B cell (primary cell): ENCODE measurements around the gene LSM4. TPM values are rescaled to one million over a fixed set of nuclear protein-coding genes. Genes with fewer than 3 reads are reported as not detected.

Experiments
- ATAC-seq: fragments of 200-7000 bp; cut with Tn5 transposase; one replicate; pipeline ENCODE4 v1.10.0; 2021; ENCODE audit warnings: low read depth, mild to moderate bottlenecking, moderate number of reproducible peaks, moderate library complexity
- CTCF ChIA-PET: fragments of 350-600 bp; sonication (Branson Sonifier 250); formaldehyde crosslinking; loops from one replicate; lab custom pipeline; 2021; ENCODE audit warnings: antibody characterized with exemption, inconsistent platforms; lab: Charles Lee
- POLR2A ChIA-PET: fragments of 350-600 bp; sonication (Branson Sonifier 250); formaldehyde crosslinking; loops from one replicate; lab custom pipeline; 2021; ENCODE audit warnings: antibody characterized with exemption; lab: Charles Lee
- DNase-seq: peaks from one replicate; pipeline ENCODE4 v3.0.0; 2013
- H2AFZ ChIP-seq: 2 replicates; pipeline ENCODE4 v1.6.1; 2012; ENCODE audit warnings: mild to moderate bottlenecking, low read depth, low read length; ENCODE audit not compliant: insufficient read depth, poor library complexity, severe bottlenecking
- H3K27ac ChIP-seq, 2 donors: 1 replicate in 1 of 2; 2 replicates in 1 of 2; pipeline ENCODE4 v1.5.1; 2012 to 2013; ENCODE audit warnings: low read length in 2 of 2, mild to moderate bottlenecking in 2 of 2, moderate library complexity in 1 of 2
- H3K27me3 ChIP-seq, 4 experiments: fragments of 200-600 bp in 1 of 4; sonication (generic) in 1 of 4; replicated peaks in 1 of 4; 1 replicate in 2 of 4; 2 replicates in 2 of 4; pipeline versions ENCODE4 v1.6.1 to v1.7.0; 2013 to 2016; ENCODE audit warnings: low read length in 3 of 4, mild to moderate bottlenecking in 2 of 4, mixed read lengths in 1 of 4, moderate library complexity in 1 of 4; ENCODE audit not compliant: insufficient read depth in 4 of 4, control insufficient read depth in 3 of 4; ENCODE audit errors: control extremely low read depth in 1 of 4
- H3K36me3 ChIP-seq, 2 experiments: replicated peaks in 1 of 2; 1 replicate in 1 of 2; 2 replicates in 1 of 2; pipeline versions ENCODE4 v1.6.1 to v1.7.1; 2013; ENCODE audit warnings: low read length in 1 of 2; ENCODE audit not compliant: insufficient read depth in 2 of 2, control insufficient read depth in 1 of 2; ENCODE audit errors: control extremely low read depth in 1 of 2, extremely low read depth in 1 of 2
- H3K4me1 ChIP-seq, 2 donors: fragments of 200-600 bp in 1 of 2; sonication (generic) in 1 of 2; 1 replicate in 1 of 2; 2 replicates in 1 of 2; pipeline versions ENCODE4 v1.5.1 to v1.6.1; 2013 to 2017; ENCODE audit warnings: low read length in 2 of 2; ENCODE audit not compliant: control insufficient read depth in 2 of 2, insufficient read depth in 2 of 2
- H3K4me2 ChIP-seq: replicated peaks from 2 replicates; pipeline ENCODE3; 2012; ENCODE audit warnings: mild to moderate bottlenecking, low read depth, low read length; ENCODE audit not compliant: poor library complexity, severe bottlenecking
- H3K4me3 ChIP-seq, 5 experiments: fragments of 200-600 bp in 1 of 5; sonication (generic) in 1 of 5; 1 replicate in 3 of 5; 2 replicates in 2 of 5; pipeline versions ENCODE4 v1.5.1 to v1.7.0; 2011 to 2016; ENCODE audit warnings: low read length in 4 of 5, mild to moderate bottlenecking in 4 of 5, low read depth in 2 of 5, control low read depth in 1 of 5, moderate library complexity in 1 of 5; ENCODE audit not compliant: insufficient read depth in 1 of 5; ENCODE audit errors: control extremely low read depth in 1 of 5, extremely low read depth in 1 of 5
- H3K79me2 ChIP-seq: fragments of 200-600 bp; sonication (generic); one replicate; pipeline ENCODE4 v1.6.0; 2016; ENCODE audit warnings: low read length; ENCODE audit not compliant: control insufficient read depth, insufficient read depth
- H3K9ac ChIP-seq: fragments of 200-600 bp; sonication (generic); 2 replicates; pipeline ENCODE4 v1.6.1; 2017; ENCODE audit warnings: mild to moderate bottlenecking, low read length, moderate library complexity
- H3K9me3 ChIP-seq, 3 donors: one replicate each; pipeline versions ENCODE4 v1.6.1 to v1.7.1; 2013; ENCODE audit warnings: low read length in 2 of 3; ENCODE audit not compliant: control insufficient read depth in 2 of 3, insufficient read depth in 1 of 3; ENCODE audit errors: control extremely low read depth in 1 of 3
- H4K20me1 ChIP-seq: 2 replicates; pipeline ENCODE4 v1.6.0; 2012; ENCODE audit warnings: mild to moderate bottlenecking, low read length; ENCODE audit not compliant: insufficient read depth, control insufficient read depth, poor library complexity, severe bottlenecking
- H3K27ac Mint-ChIP-seq: one replicate; pipeline ENCODE4 v1.8.0; 2021; ENCODE audit warnings: mixed read lengths
- H3K27me3 Mint-ChIP-seq: one replicate; pipeline ENCODE4 v1.8.0; 2021; ENCODE audit warnings: mixed read lengths
- H3K4me1 Mint-ChIP-seq: one replicate; pipeline ENCODE4 v1.8.0; 2021; ENCODE audit warnings: mixed read lengths
- H3K4me3 Mint-ChIP-seq: one replicate; pipeline ENCODE4 v1.8.0; 2021; ENCODE audit warnings: mixed read lengths
- H3K9me3 Mint-ChIP-seq: one replicate; pipeline ENCODE4 v1.8.0; 2022; ENCODE audit warnings: mixed read lengths; ENCODE audit not compliant: insufficient read depth
- EZH2 ChIP-seq: IDR thresholded peaks from 2 replicates; pipeline ENCODE4 v1.6.1; 2012; ENCODE audit warnings: borderline replicate concordance, low read depth, mild to moderate bottlenecking, moderate library complexity, low read length; ENCODE audit not compliant: insufficient read depth, poor library complexity, severe bottlenecking
- WGBS: methylation state at CpG from one replicate; pipeline ENCODE4 v1.1.5; 2013; ENCODE audit warnings: missing lambda C conversion rate; ENCODE audit not compliant: insufficient coverage; 5-methylcytosine and 5-hydroxymethylcytosine counted together
- intact Hi-C: fragments of 100-400 bp; cut with micrococcal nuclease; formaldehyde crosslinking; loops from one replicate; pipeline ENCODE4 v1.10.0; 2022
- polyA plus RNA-seq: library from polyadenylated mRNA; depleted of rRNA; stranded (reverse); fragments of >200 nt; gene quantifications from 2 replicates; pipeline ENCODE4 v1.2.3, GENCODE V29; 2012
- total RNA-seq, 2 donors: library from RNA; stranded (reverse); fragments of 120-200 nt in 1 of 2; gene quantifications; 1 replicate in 1 of 2; 2 replicates in 1 of 2; pipeline versions ENCODE4 v1.2.3 to v1.2.4, GENCODE V29; 2013 to 2022
- TF ChIP-seq, protein P1 (sequence below): fragments of 200-600 bp; IDR thresholded peaks from one replicate; pipeline ENCODE4 v1.8.0; 2022; ENCODE audit warnings: antibody characterized with exemption, mild to moderate bottlenecking

Gene LSM4
- total and polyA plus RNA-seq, 2 donors (not counting 1 experiment from before 2014, with no cell fraction given) = 66.3 to 86.1 TPM

DNA sequence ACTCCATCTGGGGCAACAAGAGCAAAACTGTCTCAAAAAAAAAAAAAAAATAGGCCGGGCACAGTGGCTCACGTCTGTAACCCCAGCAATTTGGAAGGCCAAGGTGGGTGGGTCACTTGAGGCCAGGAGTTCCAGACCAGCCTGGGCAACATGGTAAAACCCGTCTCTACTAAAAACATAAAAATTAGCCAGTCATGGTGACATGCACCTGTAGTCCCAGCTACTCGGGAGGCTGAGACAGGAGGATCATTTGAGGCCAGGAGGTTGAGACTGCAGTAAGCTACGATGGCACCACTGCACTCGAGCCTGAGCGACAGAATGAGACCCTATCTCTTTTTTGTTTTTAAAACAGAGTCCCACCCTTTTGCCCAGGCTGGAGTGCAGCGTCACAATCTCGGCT lies 52.5 kb downstream of the LSM4 start:
- peaks cover 0 to 3% (median 0%) of the 10 kb centered on the region in 3 donors for H3K9me3 ChIP-seq
- no peak overlapping the region for H3K9ac ChIP-seq
- DNase-seq (peak; percentile 59), ATAC-seq (no peak)
- H3K79me2 ChIP-seq = peaks cover 78% of the 10 kb centered on the region
- peaks cover 0 to 10% of the 10 kb centered on the region in 2 donors for H3K4me1 ChIP-seq
- H3K4me3 ChIP-seq = no peak overlapping the region
- H3K27me3 ChIP-seq = no peaks in the 10 kb centered on the region
- CTCF ChIA-PET = interaction anchor here (0.6 to 4.3 kb wide), 9 partner anchors 8 to 162 kb away, joined by 3 to 31 read pairs (median 4); partner anchors contain the start of gene LSM4
- peaks cover 0 to 38% of the 10 kb centered on the region in 2 experiments for H3K36me3 ChIP-seq
- POLR2A ChIA-PET = interaction anchor here (0.6 to 1.2 kb wide), 8 partner anchors 9 to 1931 kb away, joined by 3 to 13 read pairs (median 3); partner anchors contain the start of gene LRRC25
- no peak overlapping the region for H3K27ac ChIP-seq
- Mint-ChIP-seq H3K4me3 (no peak overlapping the region), H3K27me3 (no peaks in the 10 kb centered on the region), H3K27ac (no peak overlapping the region), H3K9me3 (no peaks in the 10 kb centered on the region), H3K4me1 (peaks cover 12% of the 10 kb centered on the region)
- 92% methylated on average over 5 of the region's 9 CpGs for WGBS
- H2AFZ ChIP-seq = no peak overlapping the region
- H4K20me1 ChIP-seq = peaks cover 90% of the 10 kb centered on the region
- TF ChIP-seq EZH2 = no peak
- TF ChIP-seq, protein P1, sequence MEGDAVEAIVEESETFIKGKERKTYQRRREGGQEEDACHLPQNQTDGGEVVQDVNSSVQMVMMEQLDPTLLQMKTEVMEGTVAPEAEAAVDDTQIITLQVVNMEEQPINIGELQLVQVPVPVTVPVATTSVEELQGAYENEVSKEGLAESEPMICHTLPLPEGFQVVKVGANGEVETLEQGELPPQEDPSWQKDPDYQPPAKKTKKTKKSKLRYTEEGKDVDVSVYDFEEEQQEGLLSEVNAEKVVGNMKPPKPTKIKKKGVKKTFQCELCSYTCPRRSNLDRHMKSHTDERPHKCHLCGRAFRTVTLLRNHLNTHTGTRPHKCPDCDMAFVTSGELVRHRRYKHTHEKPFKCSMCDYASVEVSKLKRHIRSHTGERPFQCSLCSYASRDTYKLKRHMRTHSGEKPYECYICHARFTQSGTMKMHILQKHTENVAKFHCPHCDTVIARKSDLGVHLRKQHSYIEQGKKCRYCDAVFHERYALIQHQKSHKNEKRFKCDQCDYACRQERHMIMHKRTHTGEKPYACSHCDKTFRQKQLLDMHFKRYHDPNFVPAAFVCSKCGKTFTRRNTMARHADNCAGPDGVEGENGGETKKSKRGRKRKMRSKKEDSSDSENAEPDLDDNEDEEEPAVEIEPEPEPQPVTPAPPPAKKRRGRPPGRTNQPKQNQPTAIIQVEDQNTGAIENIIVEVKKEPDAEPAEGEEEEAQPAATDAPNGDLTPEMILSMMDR = no peak
- intact Hi-C loops = no loop called here
- no peak overlapping the region for H3K4me2 ChIP-seq

DNA sequence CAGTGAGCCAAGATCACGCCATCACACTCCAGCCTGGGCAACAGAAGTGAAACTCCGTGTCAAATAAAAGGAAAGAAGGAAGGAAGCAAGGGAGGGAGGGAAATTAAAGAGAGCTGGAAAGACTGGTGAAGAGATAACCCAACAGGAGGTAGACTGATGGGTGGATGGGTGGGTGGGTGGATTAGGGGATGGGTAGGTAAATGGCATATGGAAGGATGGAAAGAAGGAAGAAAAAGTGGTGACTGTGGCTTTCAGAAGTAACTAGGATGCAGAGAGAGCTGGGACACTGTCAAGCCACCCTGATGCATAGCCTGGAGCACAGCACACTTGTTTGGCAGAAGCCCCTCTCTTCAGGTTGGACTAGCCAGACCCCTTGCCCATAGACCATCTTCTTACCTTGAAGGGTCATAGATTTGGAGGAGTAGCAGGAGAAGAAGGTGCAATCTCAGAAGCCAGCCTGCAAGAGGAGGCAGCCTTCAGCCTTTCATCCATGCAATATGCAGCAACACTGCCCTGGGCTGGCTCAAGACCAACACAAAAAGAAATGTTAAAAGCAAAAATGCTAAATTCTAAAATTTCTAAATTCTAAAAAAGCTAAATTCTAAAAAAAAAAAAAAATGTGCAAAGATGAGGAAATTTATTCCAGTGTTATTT lies 53.7 kb downstream of the LSM4 start:
- Histone ChIP-seq H4K20me1 (peaks cover 90% of the 10 kb centered on the region), H3K9me3 (peaks cover 0 to 3% (median 0%) of the 10 kb centered on the region in 3 donors), H2AFZ (no peak overlapping the region), H3K9ac (no peak overlapping the region), H3K27me3 (no peaks in the 10 kb centered on the region), H3K36me3 (peaks cover 0 to 40% of the 10 kb centered on the region in 2 experiments), H3K79me2 (peaks cover 78% of the 10 kb centered on the region), H3K4me2 (no peak overlapping the region), H3K4me3 (no peak overlapping the region), H3K27ac (no peak overlapping the region), H3K4me1 (peaks cover 0 to under 1% of the 10 kb centered on the region in 2 donors)
- H3K27me3 Mint-ChIP-seq = no peaks in the 10 kb centered on the region
- H3K9me3 Mint-ChIP-seq = no peaks in the 10 kb centered on the region
- peak; percentile 52 for DNase-seq
- intact Hi-C loops = no loop called here
- peaks cover 3% of the 10 kb centered on the region for H3K4me1 Mint-ChIP-seq
- no peak overlapping the region for H3K4me3 Mint-ChIP-seq
- no peak for ATAC-seq
- peak overlapping the region; percentile 37 for H3K27ac Mint-ChIP-seq
- ChIA-PET CTCF (interaction anchor here (0.6 to 4.3 kb wide), 6 partner anchors 10 to 85 kb away, joined by 3 to 31 read pairs (median 4); no protein-coding TSS in a partner anchor), POLR2A (interaction anchor here (0.7 kb wide), 3 partner anchors 38 to 162 kb away, joined by 3 to 6 read pairs (median 4); no protein-coding TSS in a partner anchor)
- WGBS = 64% methylated on average over 2 of the region's 2 CpGs
- TF ChIP-seq, protein P1 = no peak
- TF ChIP-seq EZH2 = no peak
